ENCODE measurements around the gene LGI2.

Gene LGI2

DNA sequence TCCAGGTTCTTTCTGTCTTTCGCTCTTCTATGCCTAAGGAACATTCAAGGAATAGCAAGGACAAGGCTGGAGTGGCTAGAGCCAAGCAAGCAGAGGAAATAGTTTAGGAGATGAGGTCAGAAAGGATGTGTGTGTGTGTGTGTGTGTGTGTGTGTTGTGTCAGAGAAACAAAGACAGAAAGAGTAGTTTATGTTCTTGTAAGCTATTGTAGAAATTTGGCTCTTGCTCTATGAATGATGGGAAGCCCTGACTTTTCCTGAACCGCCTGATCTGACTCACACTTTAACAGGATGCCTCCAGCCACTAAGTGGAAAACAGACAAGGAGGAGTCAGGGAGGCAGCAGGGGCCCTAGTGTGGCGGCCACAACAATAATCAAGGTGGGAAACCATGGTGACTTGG, 39.7 kb downstream of the LGI2 start:
- no peak for TF ChIP-seq CTCF (IDR thresholded peaks at IDR 0.05; ENCODE audit: low read depth, low read length)
- in situ Hi-C loops (cut with HindIII; ENCODE audit: low sequenced_read_pairs), result no loop called here
- peak; percentile 63 for DNase-seq (ENCODE audit: low read depth, low spot score)
- H3K4me3 ChIP-seq (ENCODE audit: low read depth, low read length), result no peak overlapping the region

DNA sequence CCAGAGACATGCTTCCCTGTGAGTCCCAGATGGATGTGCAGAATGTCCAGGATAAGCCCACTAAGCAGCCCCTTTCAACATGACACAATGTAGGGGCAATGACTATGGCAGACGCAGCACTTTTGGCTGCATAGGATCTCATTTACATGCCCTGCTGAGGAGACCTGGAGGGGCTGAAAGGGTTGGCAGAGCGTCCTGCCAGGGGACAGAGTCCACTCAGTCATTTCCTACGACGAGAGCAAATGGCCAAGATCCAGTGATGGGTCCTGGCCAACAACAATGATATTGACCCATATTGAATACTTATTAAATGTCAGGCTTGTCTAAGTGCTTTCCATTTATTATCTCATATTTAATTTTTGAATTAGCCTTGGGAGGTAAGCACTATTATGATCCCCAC, 41.4 kb downstream of the LGI2 start:
- H3K4me3 ChIP-seq (ENCODE audit: low read depth, low read length), result no peak overlapping the region
- TF ChIP-seq CTCF (IDR thresholded peaks at IDR 0.05; ENCODE audit: low read depth, low read length), result no peak
- no peak for DNase-seq (ENCODE audit: low read depth, low spot score)
- in situ Hi-C loops (cut with HindIII; ENCODE audit: low sequenced_read_pairs), result no loop called here

DNA sequence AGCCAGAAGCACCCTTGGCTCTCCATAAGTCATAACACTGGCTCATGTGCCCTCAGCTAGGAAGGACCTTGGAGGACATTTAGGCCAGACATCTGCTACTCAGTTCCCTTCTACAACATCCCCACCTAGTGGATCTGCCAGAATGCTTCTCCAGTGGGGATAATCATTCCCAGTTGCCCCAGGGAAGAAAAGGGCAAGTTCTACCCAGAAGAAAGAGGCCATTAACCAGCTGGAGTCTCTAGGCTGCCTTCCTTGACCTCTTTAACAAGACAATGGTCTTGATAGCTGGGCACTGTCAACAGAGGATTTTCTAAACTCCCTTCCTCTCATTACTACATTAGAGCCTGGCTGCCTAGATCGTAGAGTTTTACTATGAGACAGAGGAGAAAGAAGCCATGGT, 42.0 kb downstream of the LGI2 start:
- no peak for DNase-seq (ENCODE audit: low read depth, low spot score)
- in situ Hi-C loops (cut with HindIII; ENCODE audit: low sequenced_read_pairs), result no loop called here
- TF ChIP-seq CTCF (IDR thresholded peaks at IDR 0.05; ENCODE audit: low read depth, low read length), result peak; percentile 59
- H3K4me3 ChIP-seq (ENCODE audit: low read depth, low read length), result no peak overlapping the region

- DNase-seq (ENCODE audit: low read depth, low spot score), result no peak
- peak; percentile 4 for TF ChIP-seq CTCF (IDR thresholded peaks at IDR 0.05; ENCODE audit: low read depth, low read length)
- H3K4me3 ChIP-seq (ENCODE audit: low read depth, low read length), result no peak overlapping the region
- in situ Hi-C loops (cut with HindIII; ENCODE audit: low sequenced_read_pairs), result no loop called here
Observed at GRCh38 chr4:24984602-24985532, 45.9 kb downstream of the LGI2 start.

DNA sequence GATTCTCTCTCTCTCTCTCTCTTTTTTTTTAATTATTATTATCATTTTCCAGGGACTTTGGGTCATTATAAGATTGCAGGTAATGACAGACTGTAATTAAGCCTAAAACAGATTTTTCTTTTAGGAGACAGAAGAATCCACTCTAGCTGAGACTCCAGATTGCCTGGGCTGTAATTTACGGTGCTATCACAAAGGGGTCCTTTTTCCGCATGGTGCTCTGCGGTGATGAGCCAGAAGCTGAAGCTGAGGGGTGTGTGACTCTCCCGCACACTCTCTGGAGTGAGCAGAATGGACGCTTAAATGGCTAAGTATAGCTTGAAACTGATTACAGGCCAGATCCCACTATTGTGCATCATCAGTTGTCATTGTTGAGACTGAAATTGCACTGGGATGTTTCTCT, 50.0 kb downstream of the LGI2 start:
- H3K4me3 ChIP-seq (ENCODE audit: low read depth, low read length), result no peak overlapping the region
- no peak for DNase-seq (ENCODE audit: low read depth, low spot score)
- in situ Hi-C loops (cut with HindIII; ENCODE audit: low sequenced_read_pairs), result no loop called here
- TF ChIP-seq CTCF (IDR thresholded peaks at IDR 0.05; ENCODE audit: low read depth, low read length), result no peak

DNA sequence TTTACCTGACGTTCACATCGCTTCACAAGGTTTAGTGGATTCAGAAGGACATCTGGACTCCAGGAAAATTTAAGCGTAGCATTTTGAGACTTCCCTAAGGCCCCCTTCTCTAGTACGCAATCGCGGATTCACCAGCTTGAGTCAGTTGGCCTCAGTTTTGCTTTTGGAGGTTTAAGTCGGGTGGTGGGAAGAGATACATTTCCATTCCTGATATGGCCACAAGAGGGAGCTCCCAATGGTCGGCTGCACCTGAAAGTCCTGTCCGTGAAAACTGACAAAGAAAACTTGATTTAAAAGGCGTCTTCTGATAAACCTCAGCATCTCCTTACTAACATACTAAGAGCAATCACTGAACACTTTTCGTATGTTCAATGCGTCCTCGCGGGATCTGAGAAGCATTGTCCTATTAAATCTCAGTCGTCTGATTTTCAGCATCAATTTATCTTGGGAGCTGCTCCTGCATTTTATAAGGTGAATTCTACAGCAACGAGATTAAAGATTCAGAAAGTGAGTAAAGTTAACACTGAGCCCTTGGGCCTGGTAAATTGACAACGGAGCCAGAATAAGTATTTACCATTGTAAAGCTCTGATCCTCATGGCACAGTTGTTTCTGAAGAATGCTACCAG, 50.6 kb downstream of the LGI2 start:
- DNase-seq (ENCODE audit: low read depth, low spot score), result peak; percentile 69
- in situ Hi-C loops (cut with HindIII; ENCODE audit: low sequenced_read_pairs), result no loop called here
- no peak overlapping the region for H3K4me3 ChIP-seq (ENCODE audit: low read depth, low read length)
- peak; percentile 88 for TF ChIP-seq CTCF (IDR thresholded peaks at IDR 0.05; ENCODE audit: low read depth, low read length)
